ENCODE results near the gene CFAP58.

The CFAP58 gene

GRCh38 chr10:104371753-104372152 lies 18.1 kb downstream of the CFAP58 start:
- no peak for DNase-seq (ENCODE audit: low read depth, low spot score)

- no peak for DNase-seq (ENCODE audit: low read depth, low spot score)
Measured at GRCh38 chr10:104374591-104374990, 21.0 kb downstream of the CFAP58 start.

GRCh38 chr10:104376784-104377300 lies 23.2 kb downstream of the CFAP58 start:
- no peak for DNase-seq (ENCODE audit: low read depth, low spot score)

- DNase-seq (ENCODE audit: low read depth, low spot score), result no peak
Measured at GRCh38 chr10:104380336-104380735, 26.7 kb downstream of the CFAP58 start.

GRCh38 chr10:104387130-104387888 lies 33.7 kb downstream of the CFAP58 start:
- no peak for DNase-seq (ENCODE audit: low read depth, low spot score)

- no peak for DNase-seq (ENCODE audit: low read depth, low spot score)
Measured at GRCh38 chr10:104388830-104389229, 35.2 kb downstream of the CFAP58 start.

- DNase-seq (ENCODE audit: low read depth, low spot score), result no peak
Measured at GRCh38 chr10:104391150-104391968, 37.7 kb downstream of the CFAP58 start.

GRCh38 chr10:104391969-104392296 lies 38.3 kb downstream of the CFAP58 start:
- no peak for DNase-seq (ENCODE audit: low read depth, low spot score)

GRCh38 chr10:104393387-104393786 lies 39.8 kb downstream of the CFAP58 start:
- no peak for DNase-seq (ENCODE audit: low read depth, low spot score)

GRCh38 chr10:104396581-104396980 lies 42.9 kb downstream of the CFAP58 start:
- DNase-seq (ENCODE audit: low read depth, low spot score), result no peak

- no peak for DNase-seq (ENCODE audit: low read depth, low spot score)
Measured at GRCh38 chr10:104403636-104404035, 50.0 kb downstream of the CFAP58 start.

- no peak for DNase-seq (ENCODE audit: low read depth, low spot score)
Measured at GRCh38 chr10:104406715-104407650, 53.4 kb downstream of the CFAP58 start.

- no peak for DNase-seq (ENCODE audit: low read depth, low spot score)
Measured at GRCh38 chr10:104413528-104413927, 59.9 kb downstream of the CFAP58 start.

GRCh38 chr10:104415526-104416165 lies 62.0 kb downstream of the CFAP58 start:
- no peak for DNase-seq (ENCODE audit: low read depth, low spot score)

GRCh38 chr10:104416851-104417250 lies 63.2 kb downstream of the CFAP58 start:
- DNase-seq (ENCODE audit: low read depth, low spot score), result peak; percentile 4

- DNase-seq (ENCODE audit: low read depth, low spot score), result no peak
Measured at GRCh38 chr10:104417637-104418292, 64.1 kb downstream of the CFAP58 start.

GRCh38 chr10:104424719-104425118 lies 71.1 kb downstream of the CFAP58 start:
- DNase-seq (ENCODE audit: low read depth, low spot score), result no peak

- DNase-seq (ENCODE audit: low read depth, low spot score), result no peak
Measured at GRCh38 chr10:104427989-104428388, 74.4 kb downstream of the CFAP58 start.

- peak; percentile 15 for DNase-seq (ENCODE audit: low read depth, low spot score)
Measured at GRCh38 chr10:104429846-104430245, 76.2 kb downstream of the CFAP58 start.

GRCh38 chr10:104430360-104430759 lies 76.7 kb downstream of the CFAP58 start:
- DNase-seq (ENCODE audit: low read depth, low spot score), result no peak

- DNase-seq (ENCODE audit: low read depth, low spot score), result no peak
Measured at GRCh38 chr10:104433669-104434068, 80.0 kb downstream of the CFAP58 start.
